ENCODE data around the gene MACO1. TPM values are rescaled to one million over a fixed set of nuclear protein-coding genes. Genes with fewer than 3 reads are reported as not detected.

MACO1 gene
- polyA plus RNA-seq, 3 donors: 24.3 to 30.9 (median 28.0) TPM

DNA sequence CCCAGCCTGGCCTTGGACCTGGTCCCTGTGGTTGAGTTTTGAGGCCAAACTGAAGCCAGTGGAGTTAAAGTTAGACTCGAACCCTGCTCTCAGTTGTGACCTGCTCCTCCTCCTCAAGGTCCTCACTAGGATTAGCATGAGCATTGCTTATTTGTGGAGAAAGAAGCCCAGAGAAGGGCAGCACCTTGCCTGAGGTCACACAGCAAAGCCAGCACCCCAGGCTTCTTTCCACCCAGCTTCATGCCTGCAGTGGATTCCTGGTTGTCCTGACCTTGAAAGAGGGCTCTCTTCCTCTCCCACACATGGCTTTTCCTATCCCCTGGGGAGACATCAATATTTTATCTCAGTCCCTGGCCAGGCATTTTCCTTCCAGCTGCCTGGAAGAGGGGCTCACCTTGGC lies 115.5 kb downstream of the MACO1 start:
- no peak for DNase-seq (ENCODE audit: extremely low read depth in 1 of 11, low read depth in 9 of 11, low spot score in 4 of 11)

DNA sequence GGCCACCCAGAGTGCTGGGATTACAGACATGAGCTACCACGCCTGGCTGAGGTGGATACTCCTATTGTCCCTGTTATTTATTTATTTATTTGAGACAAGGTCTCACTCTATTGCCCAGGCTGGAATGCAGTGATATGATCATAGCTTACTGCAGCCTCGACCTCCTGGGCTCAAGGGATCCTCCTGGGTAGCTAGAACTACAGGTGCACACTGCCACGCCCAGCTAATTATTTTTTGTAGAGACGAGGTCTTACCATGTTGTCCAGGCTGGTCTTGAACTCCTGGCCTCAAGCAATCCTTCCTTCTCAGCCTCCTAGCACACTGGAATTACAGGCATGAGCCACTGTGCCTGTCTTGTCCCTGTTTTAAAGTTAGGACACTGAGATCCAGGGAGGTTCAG lies 117.9 kb downstream of the MACO1 start:
- DNase-seq (ENCODE audit: extremely low read depth in 1 of 11, low read depth in 9 of 11, low spot score in 4 of 11): no peak

DNA sequence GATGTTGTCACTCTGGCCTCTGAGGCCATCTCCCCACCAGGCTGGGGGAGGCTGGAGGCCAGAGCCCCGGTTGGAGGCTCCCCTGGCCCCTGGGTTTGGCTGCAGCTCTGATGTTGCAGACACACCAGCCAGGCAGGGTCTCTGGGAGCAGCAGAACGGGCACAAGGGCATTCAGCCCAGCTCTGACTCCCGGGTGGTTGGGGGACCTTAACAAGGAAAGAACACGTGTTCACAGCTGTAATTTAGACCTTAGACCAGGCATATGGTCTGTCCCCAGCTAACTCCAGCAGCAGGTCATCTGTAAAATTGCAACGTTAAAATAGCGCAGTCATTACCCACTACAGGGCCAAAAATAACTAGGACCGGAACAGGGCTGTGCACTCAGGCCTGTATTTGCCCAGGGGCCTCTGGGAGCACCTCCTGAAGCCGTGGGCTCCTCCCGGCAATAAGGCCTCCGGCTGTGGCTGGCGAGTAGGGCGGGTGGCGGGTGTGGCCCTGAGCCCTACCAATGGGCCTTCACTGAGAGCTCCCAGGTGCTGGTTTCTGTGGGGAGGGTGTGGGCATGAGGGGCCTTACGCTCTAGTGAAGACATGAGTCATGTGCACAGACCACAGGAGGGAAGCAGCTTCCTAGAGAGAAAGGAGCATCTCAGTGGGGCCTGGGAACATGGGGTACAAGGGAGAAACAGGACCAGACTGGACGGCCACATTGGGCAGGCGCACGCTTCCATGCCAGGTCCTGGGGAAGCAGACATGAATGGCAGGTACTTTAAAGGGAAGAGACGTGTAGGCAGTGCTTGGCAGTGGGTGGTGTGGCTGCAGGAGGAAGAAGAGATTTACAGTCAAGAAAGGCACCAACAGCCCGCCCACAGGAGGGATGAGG lies 118.8 kb downstream of the MACO1 start:
- no peak for DNase-seq (ENCODE audit: extremely low read depth in 1 of 11, low read depth in 9 of 11, low spot score in 4 of 11)

Other genes with a start within 250 kb of the MACO1 start
- 100 to 1,000 TPM in 2 of 3 donors, 10 to 100 TPM in 1; 94.5 to 125 (median 105) TPM for gene SYF2, start 198.4 kb upstream of the MACO1 start, polyA plus RNA-seq (ENCODE audit: insufficient read length in 3 of 3)
- 100 to 1,000 TPM; 136 to 237 (median 209) TPM for gene RSRP1, start 183.4 kb upstream of the MACO1 start, polyA plus RNA-seq (ENCODE audit: insufficient read length in 3 of 3)
- 1 to 10 TPM in 1 of 3 donors, under 1 TPM in 2; 0.37 to 3.1 (median 0.99) TPM for gene RHD, start 158.4 kb upstream of the MACO1 start, polyA plus RNA-seq (ENCODE audit: insufficient read length in 3 of 3)
- 100 to 1,000 TPM; 112 to 135 (median 120) TPM for gene TMEM50A, start 92.6 kb upstream of the MACO1 start, polyA plus RNA-seq (ENCODE audit: insufficient read length in 3 of 3)
- 1 to 10 TPM in 1 of 3 donors, under 1 TPM in 2; 0.62 to 1.2 (median 0.88) TPM for gene RHCE, start 10.1 kb upstream of the MACO1 start, polyA plus RNA-seq (ENCODE audit: insufficient read length in 3 of 3)
- gene LDLRAP1, start 112.7 kb downstream of the MACO1 start, polyA plus RNA-seq (ENCODE audit: insufficient read length in 3 of 3): 10 to 100 TPM; 11.0 to 15.3 (median 13.6) TPM
- 10 to 100 TPM; 12.4 to 18.0 (median 14.0) TPM for gene MAN1C1, start 185.9 kb downstream of the MACO1 start, polyA plus RNA-seq (ENCODE audit: insufficient read length in 3 of 3)

Data from renal cortex interstitium (tissue), 11 donors.